GM18505 (cell line): ENCODE results near the gene ANKS3.
"Not testable (repeated sequence)": the region's sequence is repeated elsewhere in the genome, so short reads cannot be mapped to it uniquely, and the experiment has no call there.

ENCODE experiments used
- ATAC-seq: cut with Tn5 transposase; IDR thresholded peaks from one replicate; pipeline ENCODE4 v1.9.1; 2021; ENCODE audit not compliant: unreplicated experiment
- POLR2A ChIP-seq: IDR thresholded peaks from 4 replicates; pipeline ENCODE4 v1.6.1; 2011; ENCODE audit warnings: borderline replicate concordance; ENCODE audit not compliant: insufficient read depth, insufficient read length; ENCODE audit errors: extremely low read depth

The ANKS3 gene

GRCh38 chr16:4747906-4748681 lies 14.0 kb upstream of the ANKS3 start:
- no peak for TF ChIP-seq POLR2A
- ATAC-seq = no peak

DNA sequence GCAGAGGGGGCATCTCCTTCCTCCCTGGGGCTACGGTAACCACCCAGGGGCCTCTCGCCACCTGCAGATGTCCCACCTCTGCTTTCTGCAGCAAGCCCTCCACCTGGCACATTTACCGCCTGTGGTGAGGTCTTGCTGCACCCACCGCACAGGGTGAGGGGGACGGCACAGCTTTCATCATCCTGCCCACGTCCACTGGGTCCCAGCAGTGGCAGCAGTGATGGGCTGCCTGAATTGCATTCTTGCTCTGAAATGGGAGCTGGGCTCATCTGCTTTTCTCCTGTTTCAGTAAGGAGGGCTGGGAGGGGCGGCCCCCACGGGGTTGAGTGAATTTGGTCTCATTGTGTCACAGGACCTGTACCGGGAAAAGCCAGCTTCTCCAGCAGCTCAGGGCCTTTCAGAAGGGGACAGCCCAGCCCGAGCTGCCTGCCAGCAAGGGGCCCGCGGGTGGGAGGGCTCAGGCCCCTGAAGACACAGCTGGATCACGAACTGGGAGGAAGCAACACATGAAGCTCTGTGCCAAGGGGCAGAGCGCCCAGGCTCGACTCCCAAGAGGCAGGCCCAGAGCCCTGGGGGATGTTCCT lies 13.0 kb upstream of the ANKS3 start:
- no peak for TF ChIP-seq POLR2A
- no peak for ATAC-seq

DNA sequence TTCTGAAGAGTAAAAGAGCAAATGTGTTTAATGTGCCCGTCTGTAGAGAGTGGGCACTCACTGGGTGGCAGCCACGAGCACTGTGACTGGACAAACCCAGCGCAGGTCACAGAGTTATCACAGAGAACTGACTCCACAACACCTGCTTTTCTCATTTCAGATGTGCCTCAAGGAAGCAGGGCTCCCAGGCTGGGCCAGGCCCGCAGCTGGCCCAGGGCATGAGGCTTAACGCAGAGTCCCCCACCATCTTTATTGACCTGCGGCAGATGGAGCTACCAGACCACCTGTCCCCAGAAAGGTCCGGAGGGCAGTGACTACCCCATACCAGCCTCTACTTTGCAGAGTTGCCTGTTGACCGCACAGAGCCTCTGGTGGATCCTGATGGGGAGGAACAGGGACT lies 12.1 kb upstream of the ANKS3 start:
- ATAC-seq = no peak
- no peak for TF ChIP-seq POLR2A

DNA sequence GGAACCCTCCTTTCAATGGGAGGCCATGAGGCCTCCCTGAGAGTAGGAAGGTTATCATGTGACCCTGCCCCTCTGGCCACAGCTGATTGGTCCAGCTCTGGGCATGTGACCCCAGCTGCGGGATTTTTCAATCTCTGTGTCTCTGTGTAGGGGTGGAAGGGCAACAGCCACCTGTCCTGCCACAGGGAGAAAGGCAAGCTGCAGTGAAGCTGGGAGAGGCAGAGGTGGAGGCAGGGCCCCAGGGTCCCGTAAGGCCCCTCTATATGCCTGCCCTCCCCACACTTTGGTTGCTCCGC lies 11.2 kb upstream of the ANKS3 start:
- ATAC-seq = no peak
- no peak for TF ChIP-seq POLR2A

DNA sequence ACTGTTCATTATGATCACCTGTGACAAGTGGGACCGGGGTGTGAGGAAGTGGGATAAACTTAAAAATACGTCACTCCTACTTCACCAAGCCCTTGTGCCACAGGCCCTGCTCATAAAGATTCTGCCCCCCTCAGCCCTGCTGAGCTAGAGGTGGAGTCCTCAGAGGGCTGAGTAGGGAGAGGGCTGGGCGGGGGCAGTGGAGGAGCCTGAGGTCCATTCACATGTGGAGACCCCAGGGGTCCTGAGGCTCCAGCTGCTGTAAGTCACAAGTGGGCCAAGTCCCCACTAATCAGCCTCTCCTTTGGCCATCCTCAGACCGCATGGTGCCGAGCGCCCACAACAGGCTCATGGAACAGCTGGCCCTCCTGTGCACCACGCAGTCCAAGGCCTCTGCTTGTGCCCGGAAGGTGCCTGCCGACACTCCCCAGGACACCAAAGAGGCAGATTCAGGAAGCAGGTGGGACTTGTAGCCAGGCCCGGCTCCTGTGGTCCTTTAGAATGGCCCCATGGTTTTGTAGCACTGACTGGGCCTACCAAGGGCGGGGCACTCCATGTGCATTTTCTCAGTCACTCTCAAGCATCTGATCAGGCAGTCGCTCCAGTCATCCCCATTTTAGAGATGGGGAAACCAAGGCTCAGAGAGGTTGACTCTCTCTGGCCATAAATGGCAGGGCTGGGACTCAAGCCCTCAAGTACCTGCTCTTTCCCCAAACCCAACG lies 10.6 kb upstream of the ANKS3 start:
- TF ChIP-seq POLR2A = no peak
- ATAC-seq = no peak

- ATAC-seq = no peak
- TF ChIP-seq POLR2A = no peak
Observed at GRCh38 chr16:4743226-4743878, 9.3 kb upstream of the ANKS3 start.

GRCh38 chr16:4738370-4738769 lies 4.3 kb upstream of the ANKS3 start:
- not testable (repeated sequence) for ATAC-seq

DNA sequence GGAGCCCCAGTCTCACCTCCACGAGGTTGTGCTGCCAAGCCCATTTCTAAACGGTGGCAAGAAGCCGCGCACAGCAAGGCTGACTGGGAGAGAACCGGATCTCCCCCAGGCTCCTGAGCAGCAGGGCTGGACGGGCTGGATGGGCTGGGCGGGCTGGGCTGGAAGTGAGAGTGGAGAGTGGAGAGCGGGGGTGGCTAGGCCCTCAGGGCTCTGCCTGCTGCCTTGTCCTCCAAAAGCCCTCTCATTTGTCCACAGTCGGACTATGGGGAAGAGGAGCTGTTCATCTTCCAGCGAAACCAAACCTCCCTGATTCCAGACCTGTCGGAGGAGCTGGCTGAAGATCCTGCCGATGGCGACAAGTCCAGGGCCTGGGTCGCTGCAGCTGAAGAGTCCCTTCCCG lies 3.5 kb upstream of the ANKS3 start:
- TF ChIP-seq POLR2A = no peak
- ATAC-seq = no peak

GRCh38 chr16:4736546-4736945 lies 2.5 kb upstream of the ANKS3 start:
- ATAC-seq = no peak
- no peak for TF ChIP-seq POLR2A

GRCh38 chr16:4734730-4735535 lies 862 bp upstream of the ANKS3 start:
- peak; percentile 63 for ATAC-seq
- TF ChIP-seq POLR2A = peak; percentile 76

DNA sequence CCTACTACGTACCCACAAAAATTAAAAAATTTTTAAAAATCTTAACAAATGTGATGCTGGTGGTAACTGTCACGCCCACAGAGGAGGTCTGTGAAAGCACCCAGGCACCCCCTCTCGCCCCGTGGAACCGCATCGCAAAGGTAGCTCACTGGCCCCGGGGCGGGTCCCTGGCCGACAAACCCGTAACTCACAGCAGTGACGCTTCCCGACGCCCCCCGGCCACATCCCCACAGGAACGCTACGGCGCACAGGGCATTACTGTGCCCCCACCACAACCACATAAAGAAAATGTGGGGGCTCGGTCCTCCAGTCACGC lies 366 bp downstream of the ANKS3 start:
- TF ChIP-seq POLR2A = no peak
- peak; percentile 9 for ATAC-seq

DNA sequence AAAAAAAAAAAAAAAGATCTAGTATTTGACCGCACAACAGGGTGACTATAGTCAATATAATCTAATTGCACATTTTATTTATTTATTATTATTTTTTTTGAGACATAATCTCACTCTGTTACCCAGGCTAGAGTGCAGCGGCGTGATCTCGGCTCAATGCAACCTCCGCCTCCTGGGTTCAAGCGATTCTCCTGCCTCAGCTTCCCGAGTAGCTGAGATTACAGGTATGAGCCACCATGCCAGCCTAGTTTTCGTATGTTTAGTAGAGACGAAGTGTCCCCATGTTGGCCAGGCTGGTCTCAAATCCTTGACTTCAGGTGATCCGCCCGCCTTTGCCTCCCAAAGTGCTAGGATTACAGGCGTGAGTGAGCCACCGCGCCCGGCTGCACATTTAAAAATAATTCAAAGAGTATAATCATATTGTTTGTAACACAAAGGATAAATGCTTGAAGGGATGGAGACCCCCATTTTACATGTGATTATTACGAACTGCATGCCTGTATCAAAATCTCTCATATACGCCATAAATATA lies 794 bp downstream of the ANKS3 start:
- TF ChIP-seq POLR2A = no peak
- no peak for ATAC-seq

DNA sequence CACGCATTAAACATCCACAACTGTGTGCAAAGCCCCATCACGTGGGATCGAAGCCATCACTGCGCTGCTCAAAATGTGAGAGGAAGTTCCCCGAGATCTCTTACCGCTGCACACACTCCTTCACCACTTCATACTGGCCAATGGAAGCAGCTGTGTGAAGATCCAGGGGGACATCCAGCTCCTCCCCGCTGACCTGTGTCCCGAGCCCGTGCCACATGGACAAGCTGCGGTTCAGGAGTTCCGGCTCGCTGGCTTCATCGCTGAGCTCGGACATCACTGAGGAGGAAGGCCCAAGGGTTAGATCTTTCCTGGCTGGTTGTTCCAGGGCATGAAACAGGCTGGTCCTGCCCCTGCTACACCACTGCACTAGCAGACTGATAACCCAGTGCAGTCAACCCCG lies 4.2 kb downstream of the ANKS3 start:
- no peak for ATAC-seq
- no peak for TF ChIP-seq POLR2A

DNA sequence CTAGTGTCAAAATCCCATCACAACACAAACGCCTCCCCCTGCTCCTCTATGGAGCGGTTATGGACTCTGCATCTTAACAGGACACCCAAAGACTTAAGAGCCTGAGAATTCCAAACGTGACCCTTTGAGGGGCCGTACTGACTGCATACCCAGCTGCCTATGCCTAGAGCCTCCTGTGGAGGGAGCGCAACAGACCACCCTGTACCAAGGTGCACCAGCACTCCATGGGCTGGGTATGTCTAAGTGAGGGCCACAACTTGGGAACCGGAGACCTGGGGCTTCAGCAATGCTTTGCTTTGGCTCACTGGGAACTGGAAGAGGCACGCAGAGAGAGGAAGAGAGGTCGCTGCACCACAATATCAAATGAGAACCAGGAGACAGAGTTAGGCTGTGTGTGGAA lies 5.4 kb downstream of the ANKS3 start:
- no peak for ATAC-seq

DNA sequence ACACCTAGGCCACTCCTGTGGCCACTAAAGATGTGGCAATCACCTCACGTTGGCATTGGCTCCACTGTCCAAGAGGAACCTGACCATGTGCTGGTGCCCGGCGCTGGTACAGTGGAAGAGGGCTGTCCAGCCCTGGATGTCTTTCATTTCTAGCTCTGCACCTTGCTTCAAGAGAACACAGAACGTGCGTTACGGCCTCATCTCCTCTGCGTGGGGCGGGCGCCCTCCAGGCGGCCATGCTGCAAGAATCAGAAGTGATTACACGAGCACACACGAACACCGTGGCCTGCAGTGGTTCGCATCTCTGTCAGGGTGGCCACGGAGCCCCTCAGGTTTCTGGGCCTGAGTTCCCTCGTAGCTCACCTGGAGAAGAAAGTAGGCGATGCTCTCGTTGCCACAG lies 7.5 kb downstream of the ANKS3 start:
- ATAC-seq = no peak
- no peak for TF ChIP-seq POLR2A

More for the DNA sequence above, 5.4 kb downstream of the ANKS3 start:
- no peak for TF ChIP-seq POLR2A
